Measurements from ENCODE around the gene SKAP1. TPM values are rescaled to one million over a fixed set of nuclear protein-coding genes. Genes with fewer than 3 reads are reported as not detected.

The SKAP1 gene
- 0.27 TPM for total RNA-seq
- long read RNA-seq: 0 reads

GRCh38 chr17:48429638-48430586, at the start of gene SKAP1:
TSS of gene SKAP1 (minus strand) at chr17:48430214.
- no peaks in the 10 kb centered on the region for H3K36me3 ChIP-seq
- no peak for DNase-seq
- H3K9me3 ChIP-seq (replicated peaks): no peaks in the 10 kb centered on the region
- H3K4me3 ChIP-seq: peak within 1 kb of the TSS; percentile 21
- H3K27me3 ChIP-seq (ENCODE audit: low read depth): peaks cover 89% of the 10 kb centered on the region
- no peak within 1 kb of the TSS for H3K27ac ChIP-seq (replicated peaks)
- intact Hi-C loops (cut with micrococcal nuclease): no loop called here
- TF ChIP-seq, protein P1, sequence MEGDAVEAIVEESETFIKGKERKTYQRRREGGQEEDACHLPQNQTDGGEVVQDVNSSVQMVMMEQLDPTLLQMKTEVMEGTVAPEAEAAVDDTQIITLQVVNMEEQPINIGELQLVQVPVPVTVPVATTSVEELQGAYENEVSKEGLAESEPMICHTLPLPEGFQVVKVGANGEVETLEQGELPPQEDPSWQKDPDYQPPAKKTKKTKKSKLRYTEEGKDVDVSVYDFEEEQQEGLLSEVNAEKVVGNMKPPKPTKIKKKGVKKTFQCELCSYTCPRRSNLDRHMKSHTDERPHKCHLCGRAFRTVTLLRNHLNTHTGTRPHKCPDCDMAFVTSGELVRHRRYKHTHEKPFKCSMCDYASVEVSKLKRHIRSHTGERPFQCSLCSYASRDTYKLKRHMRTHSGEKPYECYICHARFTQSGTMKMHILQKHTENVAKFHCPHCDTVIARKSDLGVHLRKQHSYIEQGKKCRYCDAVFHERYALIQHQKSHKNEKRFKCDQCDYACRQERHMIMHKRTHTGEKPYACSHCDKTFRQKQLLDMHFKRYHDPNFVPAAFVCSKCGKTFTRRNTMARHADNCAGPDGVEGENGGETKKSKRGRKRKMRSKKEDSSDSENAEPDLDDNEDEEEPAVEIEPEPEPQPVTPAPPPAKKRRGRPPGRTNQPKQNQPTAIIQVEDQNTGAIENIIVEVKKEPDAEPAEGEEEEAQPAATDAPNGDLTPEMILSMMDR (IDR thresholded peaks at IDR 0.05; ENCODE audit: borderline replicate concordance): no peak
- no peaks in the 10 kb centered on the region for H3K4me1 ChIP-seq

- intact Hi-C loops (cut with micrococcal nuclease): no loop called here
These were observed 49.0 kb upstream of the SKAP1 start for GRCh38 chr17:48479014-48479402.

GRCh38 chr17:48478224-48479013, 48.4 kb upstream of the SKAP1 start:
- peaks cover 96% of the 10 kb centered on the region for H3K27me3 ChIP-seq (ENCODE audit: low read depth)
- no peak overlapping the region for H3K27ac ChIP-seq (replicated peaks)
- intact Hi-C loops (cut with micrococcal nuclease): no loop called here
- H3K4me3 ChIP-seq: no peak overlapping the region
- DNase-seq: no peak
- H3K36me3 ChIP-seq: no peaks in the 10 kb centered on the region
- H3K4me1 ChIP-seq: no peaks in the 10 kb centered on the region
- H3K9me3 ChIP-seq (replicated peaks): no peaks in the 10 kb centered on the region
- TF ChIP-seq, protein P1 (IDR thresholded peaks at IDR 0.05; ENCODE audit: borderline replicate concordance): no peak

More at GRCh38 chr17:48479014-48479402, 49.0 kb upstream of the SKAP1 start:
- H3K4me3 ChIP-seq: no peak overlapping the region
- H3K27me3 ChIP-seq (ENCODE audit: low read depth): peaks cover 96% of the 10 kb centered on the region
- no peaks in the 10 kb centered on the region for H3K4me1 ChIP-seq
- TF ChIP-seq, protein P1 (IDR thresholded peaks at IDR 0.05; ENCODE audit: borderline replicate concordance): no peak
- no peak overlapping the region for H3K27ac ChIP-seq (replicated peaks)
- no peak for DNase-seq
- no peaks in the 10 kb centered on the region for H3K36me3 ChIP-seq
- H3K9me3 ChIP-seq (replicated peaks): no peaks in the 10 kb centered on the region

DNA sequence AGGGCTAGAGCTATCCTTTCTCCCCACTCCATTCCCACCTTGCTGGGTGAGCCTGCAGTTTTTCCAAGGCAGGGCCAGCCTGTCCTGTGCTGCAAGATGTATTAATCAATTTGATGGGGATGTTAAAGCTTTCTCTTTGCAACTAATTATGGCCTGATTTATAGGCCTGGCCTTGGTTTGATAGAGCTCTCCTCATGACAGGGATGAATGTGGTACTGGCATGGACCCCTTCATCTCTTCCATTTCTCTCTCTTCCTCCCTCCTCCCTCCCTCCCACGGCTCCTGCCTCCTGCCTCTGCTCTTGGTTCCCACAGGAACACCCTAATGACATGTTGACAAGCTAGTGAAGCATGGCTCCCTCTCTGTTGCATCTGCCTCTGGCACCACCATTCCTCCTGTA, 47.2 kb upstream of the SKAP1 start:
- H3K27ac ChIP-seq (replicated peaks): no peak overlapping the region
- intact Hi-C loops (cut with micrococcal nuclease): no loop called here
- TF ChIP-seq, protein P1 (IDR thresholded peaks at IDR 0.05; ENCODE audit: borderline replicate concordance): no peak
- H3K4me3 ChIP-seq: no peak overlapping the region
- no peak for DNase-seq
- no peaks in the 10 kb centered on the region for H3K4me1 ChIP-seq
- H3K36me3 ChIP-seq: no peaks in the 10 kb centered on the region
- no peaks in the 10 kb centered on the region for H3K9me3 ChIP-seq (replicated peaks)
- peaks cover 97% of the 10 kb centered on the region for H3K27me3 ChIP-seq (ENCODE audit: low read depth)

DNA sequence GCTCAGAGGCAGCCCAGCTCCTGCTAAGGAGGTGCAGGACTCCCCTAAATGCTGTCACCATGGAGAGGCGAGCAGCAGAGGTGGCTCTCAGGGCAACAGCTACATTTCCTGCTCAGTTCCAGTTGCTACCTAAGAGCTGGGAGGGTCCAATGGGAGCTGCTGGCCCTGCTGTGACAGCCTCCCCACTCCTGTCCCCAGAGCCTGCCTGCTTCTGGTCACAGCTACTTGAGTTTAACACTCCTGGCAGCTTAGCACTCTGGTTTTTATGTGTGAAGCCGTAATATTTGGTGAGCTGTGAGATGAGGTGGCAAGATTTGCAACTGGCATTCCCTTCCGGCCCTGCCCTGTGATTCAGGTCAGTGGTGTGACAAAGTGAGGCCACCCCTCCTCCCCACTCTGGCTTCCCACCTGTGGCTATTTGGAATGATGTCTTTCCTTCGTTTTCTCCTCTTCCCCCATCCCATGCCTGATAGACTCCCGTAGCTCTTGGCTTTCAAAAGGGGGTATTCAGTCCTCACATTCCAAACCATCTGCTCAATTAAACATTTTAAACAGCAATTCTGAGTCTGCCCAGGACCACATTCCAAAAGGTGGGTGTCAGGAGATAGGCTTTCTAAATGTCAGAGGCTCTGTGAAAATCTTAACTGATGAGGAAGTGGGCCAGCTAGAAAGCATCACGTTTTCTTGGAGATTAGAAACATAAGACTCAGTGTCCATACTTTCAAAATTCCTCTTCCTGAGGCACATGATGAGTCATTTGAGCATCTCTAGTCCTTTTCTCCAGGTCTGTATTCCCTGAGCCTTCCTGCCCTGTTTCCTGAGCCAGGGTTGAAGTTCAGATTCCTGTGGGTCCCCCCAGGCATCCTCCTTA, 42.6 kb upstream of the SKAP1 start:
- Histone ChIP-seq H3K27ac (replicated peaks) (no peak overlapping the region), H3K36me3 (no peaks in the 10 kb centered on the region), H3K27me3 (ENCODE audit: low read depth) (peaks cover 99% of the 10 kb centered on the region), H3K4me1 (no peaks in the 10 kb centered on the region), H3K4me3 (no peak overlapping the region), H3K9me3 (replicated peaks) (no peaks in the 10 kb centered on the region)
- intact Hi-C loops (cut with micrococcal nuclease): no loop called here
- no peak for DNase-seq
- TF ChIP-seq, protein P1 (IDR thresholded peaks at IDR 0.05; ENCODE audit: borderline replicate concordance): no peak
